ENCODE data around the gene CC2D2B. TPM values are rescaled to one million over a fixed set of nuclear protein-coding genes. Genes with fewer than 3 reads are reported as not detected.

Gene CC2D2B
- total and polyA plus RNA-seq, 2 of the 13 experiments (the other 11 are each of a cell fraction or from before 2014, with no cell fraction given): 0.20 TPM; not detected in 1

- TF ChIP-seq ZNF737 (CRISPR knock-in tag; IDR thresholded peaks at IDR 0.05; ENCODE audit: borderline replicate concordance) (no peak), ZNF317 (CRISPR knock-in tag; IDR thresholded peaks at IDR 0.05) (no peak), PITX1 (CRISPR knock-in tag; IDR thresholded peaks at IDR 0.05) (no peak), MTF1 (CRISPR knock-in tag; IDR thresholded peaks at IDR 0.05) (no peak), ZFP37 (CRISPR knock-in tag; IDR thresholded peaks at IDR 0.05; ENCODE audit: borderline replicate concordance) (no peak), ZBTB38 (CRISPR knock-in tag; IDR thresholded peaks at IDR 0.05) (no peak), TRIM22 (IDR thresholded peaks at IDR 0.05) (no peak)
- TF ChIP-seq, protein P1, sequence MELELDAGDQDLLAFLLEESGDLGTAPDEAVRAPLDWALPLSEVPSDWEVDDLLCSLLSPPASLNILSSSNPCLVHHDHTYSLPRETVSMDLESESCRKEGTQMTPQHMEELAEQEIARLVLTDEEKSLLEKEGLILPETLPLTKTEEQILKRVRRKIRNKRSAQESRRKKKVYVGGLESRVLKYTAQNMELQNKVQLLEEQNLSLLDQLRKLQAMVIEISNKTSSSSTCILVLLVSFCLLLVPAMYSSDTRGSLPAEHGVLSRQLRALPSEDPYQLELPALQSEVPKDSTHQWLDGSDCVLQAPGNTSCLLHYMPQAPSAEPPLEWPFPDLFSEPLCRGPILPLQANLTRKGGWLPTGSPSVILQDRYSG (CRISPR knock-in tag; IDR thresholded peaks at IDR 0.05): no peak
Measured at GRCh38 chr10:96077156-96077555, 169.4 kb downstream of the CC2D2B start (continued).

DNA sequence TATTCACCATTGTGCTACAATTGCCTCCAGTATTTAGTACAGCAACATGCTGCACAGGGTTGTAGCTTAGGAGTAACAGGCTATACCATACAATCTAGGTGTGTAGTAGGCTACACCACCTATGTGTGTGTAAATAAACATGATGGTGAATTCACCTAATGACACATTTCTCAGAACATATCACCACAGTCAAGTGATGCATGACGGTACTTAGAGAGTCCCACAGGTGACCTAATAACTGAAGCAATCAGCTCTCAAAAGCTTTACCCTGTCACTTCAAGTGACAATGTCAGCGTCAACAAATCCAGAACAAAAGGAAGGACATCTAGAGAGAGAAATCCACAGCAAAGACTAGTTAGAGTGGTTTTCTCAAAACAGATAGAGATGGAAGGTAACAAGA lies 174.4 kb downstream of the CC2D2B start:
- Histone ChIP-seq H3K27ac (ENCODE audit: extremely low read length, insufficient read depth, low read length) (no peak overlapping the region), H3K4me3 (replicated peaks in 1 of 3; ENCODE audit: insufficient read depth in 1 of 3, low read depth in 2 of 3, low read length in 3 of 3) (no peak overlapping the region), H4K20me1 (ENCODE audit: insufficient read depth, low read length) (no peaks in the 10 kb centered on the region), H3K36me3 (replicated peaks in 1 of 2; ENCODE audit: control insufficient read depth in 1 of 2, insufficient read depth in 2 of 2, low read length in 2 of 2) (no peaks in the 10 kb centered on the region), H3K9ac (ENCODE audit: insufficient read depth, low read depth, low read length) (no peak overlapping the region), H3K27me3 (ENCODE audit: control insufficient read depth in 1 of 2, insufficient read depth in 2 of 2, low read length in 2 of 2) (no peaks in the 10 kb centered on the region), H3K79me2 (ENCODE audit: insufficient read depth, low read length) (no peaks in the 10 kb centered on the region), H3K9me3 (ENCODE audit: low read length) (no peaks in the 10 kb centered on the region), H2AFZ (ENCODE audit: low read length) (no peak overlapping the region), H3K4me1 (ENCODE audit: insufficient read depth, low read length) (no peaks in the 10 kb centered on the region), H3K4me2 (ENCODE audit: low read depth, low read length) (no peak overlapping the region)
- intact Hi-C loops (cut with micrococcal nuclease; ENCODE audit: unreplicated experiment) (no loop called here), in situ Hi-C loops (cut with HindIII; ENCODE audit: extremely low pct_ligation_motif_present, low pct_unique_long_range_greater_than_20kb) (no loop called here)
- FAIRE-seq (no peak), ATAC-seq (no peak), DNase-seq (ENCODE audit: low spot score) (no peak)
- 97% methylated on average over 2 of the region's 2 CpGs for WGBS (ENCODE audit: low lambda C conversion rate)
- ChIA-PET CTCF (ENCODE audit: low intra/inter-chr PET ratio, low total read pairs) (no interaction called here), POLR2A (interaction anchor here (1.3 kb wide), 1 partner anchor 11 kb away, joined by 5 read pairs; no protein-coding TSS in a partner anchor)
- BruUV-seq (replicated peaks): no TSS peak
- no peak for TF ChIP-seq DPF2 (CRISPR knock-in tag; IDR thresholded peaks at IDR 0.05; ENCODE audit: borderline replicate concordance, low read depth)
- TF ChIP-seq ZNF224 (CRISPR knock-in tag; IDR thresholded peaks at IDR 0.05): no peak
- TF ChIP-seq, protein P2, sequence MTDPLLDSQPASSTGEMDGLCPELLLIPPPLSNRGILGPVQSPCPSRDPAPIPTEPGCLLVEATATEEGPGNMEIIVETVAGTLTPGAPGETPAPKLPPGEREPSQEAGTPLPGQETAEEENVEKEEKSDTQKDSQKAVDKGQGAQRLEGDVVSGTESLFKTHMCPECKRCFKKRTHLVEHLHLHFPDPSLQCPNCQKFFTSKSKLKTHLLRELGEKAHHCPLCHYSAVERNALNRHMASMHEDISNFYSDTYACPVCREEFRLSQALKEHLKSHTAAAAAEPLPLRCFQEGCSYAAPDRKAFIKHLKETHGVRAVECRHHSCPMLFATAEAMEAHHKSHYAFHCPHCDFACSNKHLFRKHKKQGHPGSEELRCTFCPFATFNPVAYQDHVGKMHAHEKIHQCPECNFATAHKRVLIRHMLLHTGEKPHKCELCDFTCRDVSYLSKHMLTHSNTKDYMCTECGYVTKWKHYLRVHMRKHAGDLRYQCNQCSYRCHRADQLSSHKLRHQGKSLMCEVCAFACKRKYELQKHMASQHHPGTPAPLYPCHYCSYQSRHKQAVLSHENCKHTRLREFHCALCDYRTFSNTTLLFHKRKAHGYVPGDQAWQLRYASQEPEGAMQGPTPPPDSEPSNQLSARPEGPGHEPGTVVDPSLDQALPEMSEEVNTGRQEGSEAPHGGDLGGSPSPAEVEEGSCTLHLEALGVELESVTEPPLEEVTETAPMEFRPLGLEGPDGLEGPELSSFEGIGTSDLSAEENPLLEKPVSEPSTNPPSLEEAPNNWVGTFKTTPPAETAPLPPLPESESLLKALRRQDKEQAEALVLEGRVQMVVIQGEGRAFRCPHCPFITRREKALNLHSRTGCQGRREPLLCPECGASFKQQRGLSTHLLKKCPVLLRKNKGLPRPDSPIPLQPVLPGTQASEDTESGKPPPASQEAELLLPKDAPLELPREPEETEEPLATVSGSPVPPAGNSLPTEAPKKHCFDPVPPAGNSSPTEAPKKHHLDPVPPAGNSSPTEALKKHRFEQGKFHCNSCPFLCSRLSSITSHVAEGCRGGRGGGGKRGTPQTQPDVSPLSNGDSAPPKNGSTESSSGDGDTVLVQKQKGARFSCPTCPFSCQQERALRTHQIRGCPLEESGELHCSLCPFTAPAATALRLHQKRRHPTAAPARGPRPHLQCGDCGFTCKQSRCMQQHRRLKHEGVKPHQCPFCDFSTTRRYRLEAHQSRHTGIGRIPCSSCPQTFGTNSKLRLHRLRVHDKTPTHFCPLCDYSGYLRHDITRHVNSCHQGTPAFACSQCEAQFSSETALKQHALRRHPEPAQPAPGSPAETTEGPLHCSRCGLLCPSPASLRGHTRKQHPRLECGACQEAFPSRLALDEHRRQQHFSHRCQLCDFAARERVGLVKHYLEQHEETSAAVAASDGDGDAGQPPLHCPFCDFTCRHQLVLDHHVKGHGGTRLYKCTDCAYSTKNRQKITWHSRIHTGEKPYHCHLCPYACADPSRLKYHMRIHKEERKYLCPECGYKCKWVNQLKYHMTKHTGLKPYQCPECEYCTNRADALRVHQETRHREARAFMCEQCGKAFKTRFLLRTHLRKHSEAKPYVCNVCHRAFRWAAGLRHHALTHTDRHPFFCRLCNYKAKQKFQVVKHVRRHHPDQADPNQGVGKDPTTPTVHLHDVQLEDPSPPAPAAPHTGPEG (CRISPR knock-in tag; IDR thresholded peaks at IDR 0.05): no peak
